OCI-LY1 (cell line): ENCODE results near the gene XYLT1.

Experiments used
- H2AFZ ChIP-seq: fragments of 200-600 bp; sonication (generic), shearing (Covaris generic); 2 replicates; pipeline ENCODE4 v1.6.0; 2014; ENCODE audit warnings: antibody characterized with exemption, mild to moderate bottlenecking, low read length
- H3F3A ChIP-seq: fragments of 200-600 bp; sonication (generic), shearing (Covaris generic); 2 replicates; pipeline ENCODE4 v1.6.0; 2014; ENCODE audit warnings: mild to moderate bottlenecking, antibody characterized with exemption, low read length, moderate library complexity; ENCODE audit not compliant: insufficient read depth
- H3K27ac ChIP-seq: fragments of 200-600 bp; sonication (generic); 2 replicates; pipeline ENCODE4 v1.5.1; 2014; ENCODE audit warnings: low read length, mixed run types, mild to moderate bottlenecking, low read depth; ENCODE audit not compliant: poor library complexity, severe bottlenecking
- H3K27me3 ChIP-seq: fragments of 200-600 bp; sonication (generic); 2 replicates; pipeline ENCODE4 v1.6.0; 2014; ENCODE audit warnings: antibody characterized with exemption, mild to moderate bottlenecking, low read length, moderate library complexity; ENCODE audit not compliant: insufficient read depth
- H3K36me3 ChIP-seq: fragments of 200-600 bp; sonication (generic); 2 replicates; pipeline ENCODE4 v1.6.1; 2014; ENCODE audit warnings: mild to moderate bottlenecking, antibody characterized with exemption, low read length, moderate library complexity, mixed read lengths; ENCODE audit not compliant: insufficient read depth
- H3K4me1 ChIP-seq: fragments of 200-600 bp; sonication (generic); 2 replicates; pipeline ENCODE4 v1.5.1; 2014; ENCODE audit warnings: mild to moderate bottlenecking, low read length, moderate library complexity; ENCODE audit not compliant: insufficient read depth, severe bottlenecking
- H3K4me2 ChIP-seq: fragments of 200-600 bp; sonication (generic), shearing (Covaris generic); 2 replicates; pipeline ENCODE4 v1.6.1; 2014; ENCODE audit warnings: low read length
- H3K4me3 ChIP-seq: fragments of 200-600 bp; sonication (generic); 2 replicates; pipeline ENCODE4 v1.5.1; 2014; ENCODE audit warnings: low read length, low read depth, mild to moderate bottlenecking, mixed read lengths; ENCODE audit not compliant: poor library complexity, severe bottlenecking
- H3K79me2 ChIP-seq: fragments of 200-600 bp; shearing (Covaris generic); 2 replicates; pipeline ENCODE4 v1.6.1; 2016; ENCODE audit warnings: mixed run types, low read length, mixed read lengths; ENCODE audit not compliant: insufficient read depth
- H3K9ac ChIP-seq: fragments of 200-600 bp; sonication (generic), shearing (Covaris generic); 2 replicates; pipeline ENCODE4 v1.6.1; 2014; ENCODE audit warnings: mild to moderate bottlenecking, low read length, mixed read lengths
- H3K9me2 ChIP-seq: fragments of 200-600 bp; sonication (generic), shearing (Covaris generic); 2 replicates; pipeline ENCODE4 v1.6.1; 2014; ENCODE audit warnings: low read depth, mild to moderate bottlenecking, low read length, mixed read lengths
- H3K9me3 ChIP-seq: fragments of 200-600 bp; shearing (Covaris generic); 2 replicates; pipeline ENCODE4 v1.6.1; 2014; ENCODE audit warnings: low read length, mixed read lengths
- H4K20me1 ChIP-seq: fragments of 200-600 bp; sonication (generic), shearing (Covaris generic); 2 replicates; pipeline ENCODE4 v1.6.0; 2016; ENCODE audit warnings: mild to moderate bottlenecking, low read length; ENCODE audit not compliant: insufficient read depth
- CTCF ChIP-seq: fragments of 200-600 bp; sonication (generic), shearing (Covaris generic); IDR thresholded peaks from 2 replicates; pipeline ENCODE4 v1.5.1; 2017; ENCODE audit warnings: mild to moderate bottlenecking, antibody characterized with exemption, low read length, moderate library complexity, mixed read lengths
- EZH2 ChIP-seq: fragments of 200-600 bp; sonication (generic), shearing (Covaris generic); IDR thresholded peaks from 2 replicates; pipeline ENCODE4 v1.8.0; 2017; ENCODE audit warnings: borderline replicate concordance, mixed run types, mild to moderate bottlenecking, antibody characterized with exemption, low read length, moderate library complexity, mixed read lengths

XYLT1 gene

GRCh38 chr16:17391715-17392114 lies 79.0 kb downstream of the XYLT1 start:
- peaks cover 36% of the 10 kb centered on the region for H3K4me1 ChIP-seq

GRCh38 chr16:17389384-17389783 lies 81.4 kb downstream of the XYLT1 start:
- Histone ChIP-seq H3K36me3 (peaks cover 4% of the 10 kb centered on the region; the same call in 1 of the 2 replicates), H3K79me2 (no peaks in the 10 kb centered on the region; the same call in 1 of the 2 replicates)

More at GRCh38 chr16:17391715-17392114, 79.0 kb downstream of the XYLT1 start:
- H3K9ac ChIP-seq = no peak overlapping the region
- H4K20me1 ChIP-seq = no peaks in the 10 kb centered on the region
- no peak overlapping the region for H3K27ac ChIP-seq
- H3K9me3 ChIP-seq = no peaks in the 10 kb centered on the region
- no peak overlapping the region for H2AFZ ChIP-seq
- H3F3A ChIP-seq = no peaks in the 10 kb centered on the region
- no peaks in the 10 kb centered on the region for H3K79me2 ChIP-seq
- no peak overlapping the region for H3K4me2 ChIP-seq
- TF ChIP-seq EZH2 (no peak), CTCF (no peak)
- H3K4me3 ChIP-seq = no peak overlapping the region
- H3K36me3 ChIP-seq = peaks cover 9% of the 10 kb centered on the region; the same call in 1 of the 2 replicates
- H3K9me2 ChIP-seq = no peaks in the 10 kb centered on the region
- H3K27me3 ChIP-seq = no peaks in the 10 kb centered on the region

GRCh38 chr16:17387256-17387655 lies 83.5 kb downstream of the XYLT1 start:
- Histone ChIP-seq H3K4me1 (peaks cover 21% of the 10 kb centered on the region), H4K20me1 (no peaks in the 10 kb centered on the region), H3K9me3 (no peaks in the 10 kb centered on the region), H3F3A (no peaks in the 10 kb centered on the region), H3K9me2 (no peaks in the 10 kb centered on the region), H2AFZ (no peak overlapping the region), H3K4me3 (no peak overlapping the region), H3K4me2 (no peak overlapping the region), H3K9ac (no peak overlapping the region), H3K79me2 (peaks cover 5% of the 10 kb centered on the region; the same call in 1 of the 2 replicates), H3K36me3 (peaks cover 4% of the 10 kb centered on the region; the same call in 1 of the 2 replicates), H3K27ac (no peak overlapping the region), H3K27me3 (no peaks in the 10 kb centered on the region)
- TF ChIP-seq CTCF (no peak), EZH2 (no peak)

More at GRCh38 chr16:17389384-17389783, 81.4 kb downstream of the XYLT1 start:
- Histone ChIP-seq H3K4me1 (peaks cover 18% of the 10 kb centered on the region), H3K9me2 (no peaks in the 10 kb centered on the region), H2AFZ (no peak overlapping the region), H3F3A (no peaks in the 10 kb centered on the region), H3K9me3 (no peaks in the 10 kb centered on the region), H3K27ac (no peak overlapping the region), H3K4me2 (no peak overlapping the region), H3K9ac (no peak overlapping the region), H4K20me1 (no peaks in the 10 kb centered on the region), H3K27me3 (no peaks in the 10 kb centered on the region), H3K4me3 (no peak overlapping the region)
- TF ChIP-seq CTCF (no peak), EZH2 (no peak)
